GM12873 (cell line): ENCODE results near the gene VASP.

Source experiments
- CTCF ChIP-seq: IDR thresholded peaks from 2 replicates; pipeline ENCODE4 v1.5.1; 2012; ENCODE audit warnings: low read depth, mild to moderate bottlenecking, moderate library complexity, low read length, control low read depth; ENCODE audit not compliant: insufficient read depth; ENCODE audit errors: missing control alignments

VASP gene

GRCh38 chr19:45494261-45494916, 12.9 kb upstream of the VASP start:
- no peak for TF ChIP-seq CTCF

DNA sequence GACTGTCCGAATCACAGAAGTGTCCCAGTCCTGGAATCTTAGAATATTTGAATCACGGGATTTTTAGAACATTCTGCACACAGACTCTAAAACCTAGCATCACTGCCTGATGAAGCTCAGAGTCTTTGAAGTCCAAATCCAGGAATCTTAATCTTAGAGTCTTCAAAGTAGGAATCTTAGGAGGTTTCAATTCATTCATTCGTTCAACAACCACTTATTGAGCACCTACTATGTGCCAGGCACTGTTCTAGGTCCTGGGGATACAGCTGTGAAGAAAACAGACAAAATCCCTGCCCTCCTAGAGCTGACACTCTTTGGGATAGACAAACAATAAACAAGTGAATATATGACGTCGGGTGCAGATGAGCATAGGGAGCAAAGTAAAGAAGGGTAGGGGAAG, 12.1 kb upstream of the VASP start:
- TF ChIP-seq CTCF = no peak

GRCh38 chr19:45496349-45496953, 10.8 kb upstream of the VASP start:
- no peak for TF ChIP-seq CTCF

DNA sequence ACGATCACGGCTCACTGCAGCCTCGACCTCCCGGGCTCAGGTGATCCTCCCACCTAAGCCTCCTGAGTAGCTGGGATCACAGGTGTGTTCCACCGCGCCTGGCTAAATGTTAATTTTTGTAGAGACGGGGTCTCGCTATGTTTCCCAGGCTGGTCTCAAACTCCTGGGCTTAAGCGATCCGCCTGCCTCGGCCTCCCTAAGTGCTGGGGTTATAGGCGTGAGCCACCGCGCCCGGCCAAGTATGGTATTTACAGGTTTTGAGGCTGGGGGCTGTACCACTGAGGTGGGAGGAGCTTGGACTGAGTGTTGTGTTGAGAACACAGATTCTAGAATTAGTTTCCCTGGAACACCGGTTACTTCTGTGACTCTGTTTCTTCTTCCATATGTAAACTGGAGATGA, 9.5 kb upstream of the VASP start:
- TF ChIP-seq CTCF = no peak

DNA sequence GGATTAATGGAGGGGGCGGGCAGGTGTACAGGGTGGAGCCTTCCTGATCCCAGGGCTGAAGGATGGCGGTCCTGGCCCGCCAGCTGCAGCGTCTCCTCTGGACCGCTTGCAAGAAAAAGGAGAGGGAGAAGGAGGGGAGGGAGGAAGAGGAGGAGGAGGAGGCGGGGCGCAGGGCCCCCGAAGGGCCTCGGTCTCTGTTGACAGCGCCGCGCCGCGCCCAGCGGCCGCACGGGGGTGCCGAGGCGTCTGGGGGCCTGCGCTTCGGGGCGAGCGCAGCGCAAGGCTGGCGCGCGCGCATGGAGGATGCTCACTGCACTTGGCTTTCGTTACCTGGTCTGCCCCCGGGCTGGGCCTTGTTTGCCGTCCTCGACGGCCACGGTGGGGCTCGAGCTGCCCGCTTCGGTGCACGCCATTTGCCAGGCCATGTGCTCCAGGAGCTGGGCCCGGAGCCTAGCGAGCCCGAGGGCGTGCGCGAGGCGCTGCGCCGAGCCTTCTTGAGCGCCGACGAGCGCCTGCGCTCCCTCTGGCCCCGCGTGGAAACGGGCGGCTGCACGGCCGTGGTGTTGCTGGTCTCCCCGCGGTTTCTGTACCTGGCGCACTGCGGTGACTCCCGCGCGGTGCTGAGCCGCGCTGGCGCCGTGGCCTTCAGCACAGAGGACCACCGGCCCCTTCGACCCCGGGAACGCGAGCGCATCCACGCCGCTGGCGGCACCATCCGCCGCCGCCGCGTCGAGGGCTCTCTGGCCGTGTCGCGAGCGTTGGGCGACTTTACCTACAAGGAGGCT, 8.7 kb upstream of the VASP start, which contains the start of gene PPM1N:
TSS of gene PPM1N (plus strand) at position 33 of the 785 bp plus-strand sequence. CDS start at position 63, 30 bp downstream.
- TF ChIP-seq CTCF = peak; percentile 48

- no peak for TF ChIP-seq CTCF
Observed at GRCh38 chr19:45499196-45500180, 7.8 kb upstream of the VASP start.
